ENCODE measurements around the gene PCBP3. TPM values are rescaled to one million over a fixed set of nuclear protein-coding genes. Genes with fewer than 3 reads are reported as not detected.
A peak's percentile ranks its signal among the peaks of the same experiment; 100 is the strongest.

The PCBP3 gene
- total RNA-seq, 1 donor from 2014 or later = 7.6 TPM

DNA sequence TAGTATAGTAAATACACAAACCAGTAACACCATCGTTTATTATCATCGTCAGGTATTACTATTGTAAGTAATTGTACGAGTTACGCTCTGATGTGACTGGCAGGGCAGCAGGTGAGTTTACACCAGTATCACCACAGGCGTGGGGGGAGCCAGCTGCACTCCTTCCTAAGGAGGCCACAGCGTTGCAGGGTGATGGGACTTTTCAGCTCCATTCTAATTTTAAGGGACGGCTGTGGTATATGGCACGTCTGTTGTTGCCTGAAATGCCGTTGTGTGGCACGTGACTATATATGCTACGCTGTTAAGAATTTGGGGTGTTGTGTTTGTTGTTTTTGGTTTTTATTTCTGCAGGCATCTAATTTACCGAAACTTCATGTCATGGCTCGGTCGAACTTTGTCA lies 173.3 kb downstream of the PCBP3 start:
- Mint-ChIP-seq H3K36me3 (ENCODE audit: unreplicated experiment) (no peaks in the 10 kb centered on the region), H3K9me3 (ENCODE audit: unreplicated experiment) (no peaks in the 10 kb centered on the region), H3K4me1 (ENCODE audit: unreplicated experiment) (peaks cover 39% of the 10 kb centered on the region), H3K27ac (ENCODE audit: unreplicated experiment) (no peak overlapping the region), H3K27me3 (ENCODE audit: unreplicated experiment) (peaks cover 8% of the 10 kb centered on the region), H3K4me3 (ENCODE audit: unreplicated experiment) (no peak overlapping the region)
- TF ChIP-seq, protein P1, sequence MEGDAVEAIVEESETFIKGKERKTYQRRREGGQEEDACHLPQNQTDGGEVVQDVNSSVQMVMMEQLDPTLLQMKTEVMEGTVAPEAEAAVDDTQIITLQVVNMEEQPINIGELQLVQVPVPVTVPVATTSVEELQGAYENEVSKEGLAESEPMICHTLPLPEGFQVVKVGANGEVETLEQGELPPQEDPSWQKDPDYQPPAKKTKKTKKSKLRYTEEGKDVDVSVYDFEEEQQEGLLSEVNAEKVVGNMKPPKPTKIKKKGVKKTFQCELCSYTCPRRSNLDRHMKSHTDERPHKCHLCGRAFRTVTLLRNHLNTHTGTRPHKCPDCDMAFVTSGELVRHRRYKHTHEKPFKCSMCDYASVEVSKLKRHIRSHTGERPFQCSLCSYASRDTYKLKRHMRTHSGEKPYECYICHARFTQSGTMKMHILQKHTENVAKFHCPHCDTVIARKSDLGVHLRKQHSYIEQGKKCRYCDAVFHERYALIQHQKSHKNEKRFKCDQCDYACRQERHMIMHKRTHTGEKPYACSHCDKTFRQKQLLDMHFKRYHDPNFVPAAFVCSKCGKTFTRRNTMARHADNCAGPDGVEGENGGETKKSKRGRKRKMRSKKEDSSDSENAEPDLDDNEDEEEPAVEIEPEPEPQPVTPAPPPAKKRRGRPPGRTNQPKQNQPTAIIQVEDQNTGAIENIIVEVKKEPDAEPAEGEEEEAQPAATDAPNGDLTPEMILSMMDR (IDR thresholded peaks at IDR 0.05) = no peak
- DNase-seq (ENCODE audit: extremely low spot score, unreplicated experiment) = no peak

- H3K4me3 Mint-ChIP-seq (ENCODE audit: unreplicated experiment) = no peak overlapping the region
- H3K4me1 Mint-ChIP-seq (ENCODE audit: unreplicated experiment) = peaks cover 39% of the 10 kb centered on the region
- no peaks in the 10 kb centered on the region for H3K9me3 Mint-ChIP-seq (ENCODE audit: unreplicated experiment)
- peaks cover 7% of the 10 kb centered on the region for H3K27me3 Mint-ChIP-seq (ENCODE audit: unreplicated experiment)
- no peaks in the 10 kb centered on the region for H3K36me3 Mint-ChIP-seq (ENCODE audit: unreplicated experiment)
- TF ChIP-seq, protein P1 (IDR thresholded peaks at IDR 0.05) = no peak
- H3K27ac Mint-ChIP-seq (ENCODE audit: unreplicated experiment) = no peak overlapping the region
- peak; percentile 78 for DNase-seq (ENCODE audit: extremely low spot score, unreplicated experiment)
Observed at GRCh38 chr21:45817345-45817744, 173.8 kb downstream of the PCBP3 start.

DNA sequence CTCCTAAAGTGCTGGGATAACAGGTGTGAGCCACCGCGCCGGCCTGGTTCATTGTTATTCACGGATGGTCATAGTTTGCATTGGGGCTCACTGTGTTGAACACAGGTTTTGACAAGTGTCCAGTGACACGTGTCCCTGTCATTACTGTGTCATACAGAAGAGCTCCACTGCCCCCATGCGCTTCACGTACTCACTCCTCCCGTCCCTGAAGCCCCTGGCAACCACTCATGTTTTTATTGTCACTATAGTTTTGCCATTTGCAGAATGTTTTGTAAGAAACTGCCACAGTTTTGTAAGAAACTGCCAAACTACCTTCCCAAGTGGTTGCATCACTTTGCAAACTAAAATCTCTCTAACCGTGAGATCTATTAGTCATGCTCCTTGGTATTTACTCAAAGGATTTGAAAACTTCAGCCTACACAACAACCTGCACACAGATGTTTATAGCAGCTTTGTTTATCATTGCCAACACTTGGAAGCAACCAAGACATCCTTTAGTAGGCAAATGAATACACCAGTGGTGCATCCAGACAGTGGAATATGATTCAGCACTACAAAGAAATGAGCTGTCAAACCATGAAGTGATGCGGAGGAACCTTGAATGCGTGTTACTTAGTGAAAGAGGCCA lies 174.9 kb downstream of the PCBP3 start:
- Mint-ChIP-seq H3K27me3 (ENCODE audit: unreplicated experiment) (no peaks in the 10 kb centered on the region), H3K36me3 (ENCODE audit: unreplicated experiment) (no peaks in the 10 kb centered on the region), H3K4me1 (ENCODE audit: unreplicated experiment) (peaks cover 39% of the 10 kb centered on the region), H3K9me3 (ENCODE audit: unreplicated experiment) (no peaks in the 10 kb centered on the region), H3K4me3 (ENCODE audit: unreplicated experiment) (no peak overlapping the region), H3K27ac (ENCODE audit: unreplicated experiment) (peak overlapping the region; percentile 58)
- TF ChIP-seq, protein P1 (IDR thresholded peaks at IDR 0.05) = no peak
- DNase-seq (ENCODE audit: extremely low spot score, unreplicated experiment) = peak; percentile 62

GRCh38 chr21:45818904-45819285 lies 175.4 kb downstream of the PCBP3 start:
- Mint-ChIP-seq H3K9me3 (ENCODE audit: unreplicated experiment) (no peaks in the 10 kb centered on the region), H3K4me1 (ENCODE audit: unreplicated experiment) (peaks cover 39% of the 10 kb centered on the region), H3K4me3 (ENCODE audit: unreplicated experiment) (no peak overlapping the region), H3K27me3 (ENCODE audit: unreplicated experiment) (peaks cover under 1% of the 10 kb centered on the region), H3K27ac (ENCODE audit: unreplicated experiment) (peak overlapping the region; percentile 58), H3K36me3 (ENCODE audit: unreplicated experiment) (no peaks in the 10 kb centered on the region)
- TF ChIP-seq, protein P1 (IDR thresholded peaks at IDR 0.05) = no peak
- DNase-seq (ENCODE audit: extremely low spot score, unreplicated experiment) = peak; percentile 87

- Mint-ChIP-seq H3K4me3 (ENCODE audit: unreplicated experiment) (no peak overlapping the region), H3K36me3 (ENCODE audit: unreplicated experiment) (no peaks in the 10 kb centered on the region), H3K4me1 (ENCODE audit: unreplicated experiment) (peaks cover 39% of the 10 kb centered on the region), H3K27me3 (ENCODE audit: unreplicated experiment) (peaks cover 7% of the 10 kb centered on the region), H3K27ac (ENCODE audit: unreplicated experiment) (peak overlapping the region; percentile 58), H3K9me3 (ENCODE audit: unreplicated experiment) (no peaks in the 10 kb centered on the region)
- TF ChIP-seq, protein P1 (IDR thresholded peaks at IDR 0.05) = no peak
- DNase-seq (ENCODE audit: extremely low spot score, unreplicated experiment) = peak; percentile 78
Observed at GRCh38 chr21:45819478-45820170, 176.1 kb downstream of the PCBP3 start.
